GM19452 (cell line): ENCODE data around the gene ELF2.
A peak's percentile ranks its signal among the peaks of the same experiment; 100 is the strongest.
"Not testable (repeated sequence)": the region's sequence is repeated elsewhere in the genome, so short reads cannot be mapped to it uniquely, and the experiment has no call there.

Experiments
- ATAC-seq: cut with Tn5 transposase; IDR thresholded peaks from one replicate; pipeline ENCODE4 v1.9.1; 2021; ENCODE audit not compliant: unreplicated experiment

The ELF2 gene

GRCh38 chr4:139024686-139025085, 152.3 kb downstream of the ELF2 start:
- ATAC-seq: no peak

GRCh38 chr4:139022835-139023234, 154.2 kb downstream of the ELF2 start:
- ATAC-seq: no peak

- ATAC-seq: not testable (repeated sequence)
Measured at GRCh38 chr4:139021071-139021470, 155.9 kb downstream of the ELF2 start.

- no peak for ATAC-seq
Measured at GRCh38 chr4:139020384-139020783, 156.6 kb downstream of the ELF2 start.

GRCh38 chr4:139018971-139019758, 157.9 kb downstream of the ELF2 start:
- ATAC-seq: no peak

- no peak for ATAC-seq
Measured at GRCh38 chr4:139018501-139018900, 158.5 kb downstream of the ELF2 start.

GRCh38 chr4:139017861-139018260, 159.2 kb downstream of the ELF2 start:
- ATAC-seq: no peak

- peak; percentile 38 for ATAC-seq
Measured at GRCh38 chr4:139015948-139016471, 161.0 kb downstream of the ELF2 start.

- peak; percentile 94 for ATAC-seq
Measured at GRCh38 chr4:139015269-139015947, 161.6 kb downstream of the ELF2 start, which contains the start of gene NOCT. NOCT (plus strand) TSS chr4:139015781; CDS start chr4:139015982, 201 bp downstream.

- no peak for ATAC-seq
Measured at GRCh38 chr4:139014371-139015268, 162.4 kb downstream of the ELF2 start.

- ATAC-seq: no peak
Measured at GRCh38 chr4:139011225-139011950, 165.6 kb downstream of the ELF2 start.

- ATAC-seq: no peak
Measured at GRCh38 chr4:139009702-139010101, 167.3 kb downstream of the ELF2 start.

GRCh38 chr4:139008278-139008677, 168.7 kb downstream of the ELF2 start:
- ATAC-seq: not testable (repeated sequence)

- no peak for ATAC-seq
Measured at GRCh38 chr4:139007640-139008039, 169.4 kb downstream of the ELF2 start.
